Stimulated activated CD8-positive, alpha-beta memory T cell treated with anti-CD3 and anti-CD28 coated beads, Interleukin-7, amount 100 ng/mL, for 24 hours (primary cell): ENCODE data around the gene ZBP1.
"Not testable (repeated sequence)": the region's sequence is repeated elsewhere in the genome, so short reads cannot be mapped to it uniquely, and the experiment has no call there.

Experiments
- DNase-seq: peaks from one replicate; pipeline ENCODE4 v3.0.0-alpha.2; 2020; ENCODE audit warnings: low read depth

Gene ZBP1

DNA sequence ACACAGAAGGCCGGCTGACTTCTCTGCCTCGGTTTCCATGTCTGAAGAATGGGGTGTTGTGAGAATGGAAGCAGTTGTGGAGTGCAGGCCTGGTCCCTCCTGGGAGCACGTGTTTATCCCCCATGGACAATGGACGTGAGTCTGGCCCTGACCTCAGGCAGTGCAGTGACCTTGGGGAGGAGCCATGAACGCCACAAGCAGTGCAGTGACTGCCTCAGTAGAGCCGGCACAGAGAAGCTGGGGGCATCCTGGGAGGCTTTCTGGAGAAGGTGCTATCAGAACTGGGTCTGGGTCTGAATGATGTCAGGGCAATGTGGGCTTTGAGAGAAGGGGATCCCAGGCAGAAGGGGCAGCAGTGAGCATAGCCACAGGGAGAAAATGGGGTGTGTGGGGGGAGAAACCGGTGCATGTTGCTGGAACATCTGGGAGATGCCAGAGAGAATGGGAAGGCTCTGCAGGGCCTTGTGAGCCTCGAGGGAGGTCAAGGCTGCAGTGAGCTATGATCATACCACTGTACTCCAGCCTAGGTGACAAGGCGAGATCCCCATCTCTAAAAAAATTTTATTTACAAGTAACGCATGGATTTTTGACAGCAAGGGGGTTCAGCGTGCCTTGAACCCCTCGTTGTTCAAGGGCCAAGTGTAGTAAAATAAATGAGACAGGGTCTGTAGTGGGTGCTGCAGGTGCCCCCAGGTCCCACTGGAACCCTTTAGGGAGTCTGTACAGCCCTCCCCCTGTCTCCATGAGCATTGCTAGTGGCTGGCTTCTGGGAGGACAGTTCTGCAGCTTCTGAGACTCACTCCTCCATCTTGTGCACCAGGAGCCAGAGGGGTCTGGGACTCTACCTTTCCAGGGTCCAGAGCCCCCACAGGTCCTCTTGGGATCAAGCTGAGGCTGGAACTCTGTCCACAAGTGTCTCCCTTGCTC, 27.0 kb upstream of the ZBP1 start:
- no peak for DNase-seq

- DNase-seq: no peak
Measured at GRCh38 chr20:57638895-57639236, 18.6 kb upstream of the ZBP1 start.

DNA sequence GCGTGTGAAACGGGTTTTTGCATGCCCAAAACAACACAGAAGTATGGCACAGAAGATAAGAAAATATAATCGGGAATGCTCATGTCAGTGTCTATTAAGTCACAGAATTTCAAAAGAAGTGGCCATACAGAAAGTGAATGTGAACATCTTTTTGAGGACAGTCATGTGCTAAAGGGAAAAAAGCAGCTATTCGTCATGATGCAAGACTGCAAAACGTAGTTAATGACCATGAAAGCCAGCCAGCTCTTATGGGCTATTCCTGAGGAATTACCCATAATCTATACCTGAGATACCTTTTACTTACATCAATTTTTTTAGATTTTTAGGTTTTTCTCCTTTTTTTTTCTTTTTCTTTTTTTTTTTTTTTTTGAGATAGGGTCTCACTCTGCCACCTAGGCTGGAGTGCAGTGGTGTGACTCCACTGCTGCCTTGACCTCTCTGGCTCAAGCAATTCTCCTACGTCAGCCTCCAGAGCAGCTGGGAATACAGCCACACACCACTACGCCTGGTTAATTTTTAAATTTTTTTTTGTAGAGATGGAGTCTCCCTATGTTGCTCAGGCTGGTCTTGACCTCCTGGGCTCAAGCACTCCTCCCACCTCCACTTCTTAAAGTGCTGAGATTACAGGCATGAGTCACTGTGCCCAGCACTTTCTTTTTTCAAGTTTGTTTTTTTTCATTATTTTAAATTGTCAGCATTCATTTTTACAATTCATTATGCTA, 18.1 kb upstream of the ZBP1 start:
- DNase-seq: no peak

DNA sequence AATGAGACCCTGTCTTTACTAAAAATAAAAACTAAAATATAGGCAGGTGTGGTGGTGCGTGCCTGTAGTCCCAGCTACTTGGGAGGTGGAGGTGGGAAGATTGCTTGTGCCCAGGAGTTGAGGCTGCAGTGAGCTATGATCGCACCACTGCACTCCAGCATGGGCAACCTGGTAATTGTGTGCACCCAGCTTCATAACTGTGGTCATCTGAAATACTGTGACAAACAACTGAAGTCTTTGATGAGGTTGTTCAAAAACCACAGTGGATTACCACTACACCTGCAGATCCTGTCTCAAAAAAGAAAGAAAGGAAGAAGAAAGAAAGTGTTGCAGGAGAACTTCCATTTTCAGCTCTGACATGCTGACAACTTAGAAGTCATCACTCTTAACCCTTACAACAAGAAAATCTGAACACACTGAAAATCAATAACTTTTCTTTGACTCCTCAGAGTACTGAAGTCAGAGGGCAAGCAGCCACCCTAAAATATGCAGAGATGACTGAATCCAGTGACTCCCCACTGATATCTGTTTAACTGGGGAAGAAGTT, 13.8 kb upstream of the ZBP1 start:
- no peak for DNase-seq

DNA sequence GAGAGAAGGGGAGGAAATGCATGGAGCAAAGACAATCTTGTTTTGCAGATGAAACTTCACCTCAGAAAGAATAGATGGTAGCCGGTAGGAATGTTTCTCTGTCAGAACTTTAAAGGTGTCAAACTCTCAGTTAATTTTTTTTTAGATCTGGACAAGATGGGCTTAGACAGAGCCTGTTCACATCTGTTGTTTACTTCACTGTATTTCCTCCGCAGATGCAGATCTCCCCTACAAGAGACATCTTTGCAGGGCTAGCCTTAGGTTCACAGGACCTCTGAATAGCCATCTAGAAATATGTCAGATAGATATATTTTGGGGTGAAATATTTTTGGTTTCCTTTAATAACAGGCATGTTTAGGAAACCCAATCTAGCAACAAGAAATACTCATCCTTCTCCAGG, 12.1 kb upstream of the ZBP1 start:
- no peak for DNase-seq

GRCh38 chr20:57630061-57630460, 9.8 kb upstream of the ZBP1 start:
- DNase-seq: no peak

DNA sequence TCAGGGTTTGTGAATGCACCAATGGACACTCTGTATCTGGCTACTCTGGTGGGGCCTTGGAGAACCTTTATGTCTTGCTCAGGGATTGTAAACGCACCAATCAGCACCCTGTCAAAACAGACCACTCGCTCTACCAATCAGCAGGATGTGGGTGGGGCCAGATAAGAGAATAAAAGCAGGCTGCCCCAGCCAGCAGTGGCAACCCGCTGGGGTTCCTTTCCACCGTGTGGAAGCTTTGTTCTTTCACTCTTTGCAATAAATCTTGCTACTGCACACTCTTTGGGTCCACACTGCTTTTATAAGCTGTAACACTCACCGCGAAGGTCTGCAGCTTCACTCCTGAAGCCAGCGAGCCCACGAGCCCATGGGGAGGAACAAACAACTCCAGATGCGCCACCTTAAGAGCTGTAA, 9.3 kb upstream of the ZBP1 start:
- DNase-seq: not testable (repeated sequence)

GRCh38 chr20:57628962-57629308, 8.7 kb upstream of the ZBP1 start:
- DNase-seq: not testable (repeated sequence)

- DNase-seq: no peak
Measured at GRCh38 chr20:57628047-57628961, 8.1 kb upstream of the ZBP1 start.

DNA sequence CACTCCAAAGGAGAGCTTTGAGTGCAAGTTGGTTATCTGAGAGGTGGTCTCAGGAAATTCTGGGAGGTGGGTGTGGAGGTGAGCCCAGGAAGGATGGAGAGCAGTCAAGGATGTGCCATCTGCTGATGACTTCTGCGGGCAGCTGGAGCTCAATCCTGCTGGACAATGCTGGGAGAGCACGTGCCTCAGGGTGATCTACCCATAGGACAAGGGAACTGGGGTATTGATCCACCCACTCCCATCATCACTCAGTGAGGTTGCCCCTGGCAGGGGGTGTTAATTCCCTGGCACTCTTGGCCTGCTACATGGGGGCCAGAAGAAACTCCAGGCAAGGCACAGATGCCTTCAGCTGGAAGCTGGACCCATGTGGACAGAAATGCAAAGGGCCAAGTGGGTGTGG, 7.1 kb upstream of the ZBP1 start:
- no peak for DNase-seq

DNA sequence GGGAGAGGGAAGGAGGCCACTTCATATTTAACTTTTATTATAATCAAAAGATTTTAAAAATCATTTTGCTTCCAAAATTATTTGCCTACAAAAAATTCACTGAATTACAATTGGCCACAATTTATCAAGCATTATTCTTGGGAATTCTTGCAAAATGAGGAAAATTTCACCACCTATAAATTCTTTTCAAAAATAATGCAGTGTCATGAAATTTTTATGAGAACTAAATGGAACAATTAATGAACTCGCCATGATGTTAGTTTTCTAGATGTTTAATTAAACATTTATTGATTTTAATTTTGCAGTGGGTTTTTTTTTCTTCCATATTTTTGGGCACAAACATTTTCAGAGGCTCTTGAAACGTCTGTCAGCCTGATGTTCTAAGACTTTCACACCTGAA, 5.8 kb upstream of the ZBP1 start:
- no peak for DNase-seq

GRCh38 chr20:57625181-57625958, 5.1 kb upstream of the ZBP1 start:
- no peak for DNase-seq

GRCh38 chr20:57624124-57624523, 3.9 kb upstream of the ZBP1 start:
- no peak for DNase-seq

DNA sequence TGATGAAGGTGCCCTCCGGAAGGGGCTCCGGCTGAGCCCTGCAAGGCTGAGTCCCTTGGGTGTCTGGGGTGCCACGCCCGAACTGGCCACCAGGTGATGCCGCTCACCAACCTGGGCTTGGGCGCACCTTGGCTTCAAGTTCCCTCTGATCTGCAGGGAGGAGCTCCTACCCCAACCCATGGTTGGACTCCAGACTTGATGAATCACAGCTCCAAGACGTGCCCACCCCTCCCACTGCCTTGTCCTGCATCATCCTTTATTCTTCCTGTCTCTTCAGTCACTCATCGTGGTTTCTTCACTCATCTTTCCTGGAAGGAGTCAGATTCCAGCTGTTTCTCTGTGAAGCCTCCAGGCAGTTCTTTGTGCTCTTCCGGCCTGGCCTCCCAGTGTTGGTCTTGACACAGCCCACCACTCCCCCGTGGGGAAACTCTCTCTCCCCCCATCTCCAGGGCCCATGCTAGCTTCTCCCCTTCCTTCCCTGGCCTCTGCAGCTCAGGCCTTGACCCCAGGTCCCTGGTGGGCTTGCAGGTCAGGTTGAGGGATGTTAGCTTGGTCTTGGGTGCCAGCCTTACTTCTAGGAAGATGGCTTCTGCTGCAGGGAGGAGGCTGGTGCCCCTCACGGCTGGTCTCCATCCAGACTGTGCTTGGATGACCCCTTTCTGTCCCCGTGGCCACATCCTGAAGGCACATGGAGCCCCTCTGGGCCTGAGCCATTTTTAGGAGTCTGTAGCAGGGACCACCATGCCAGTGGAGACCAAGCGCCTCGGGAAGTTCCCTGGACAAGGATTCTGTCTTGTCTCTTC, 2.6 kb upstream of the ZBP1 start:
- no peak for DNase-seq

GRCh38 chr20:57622201-57622570, 2.0 kb upstream of the ZBP1 start:
- no peak for DNase-seq

DNA sequence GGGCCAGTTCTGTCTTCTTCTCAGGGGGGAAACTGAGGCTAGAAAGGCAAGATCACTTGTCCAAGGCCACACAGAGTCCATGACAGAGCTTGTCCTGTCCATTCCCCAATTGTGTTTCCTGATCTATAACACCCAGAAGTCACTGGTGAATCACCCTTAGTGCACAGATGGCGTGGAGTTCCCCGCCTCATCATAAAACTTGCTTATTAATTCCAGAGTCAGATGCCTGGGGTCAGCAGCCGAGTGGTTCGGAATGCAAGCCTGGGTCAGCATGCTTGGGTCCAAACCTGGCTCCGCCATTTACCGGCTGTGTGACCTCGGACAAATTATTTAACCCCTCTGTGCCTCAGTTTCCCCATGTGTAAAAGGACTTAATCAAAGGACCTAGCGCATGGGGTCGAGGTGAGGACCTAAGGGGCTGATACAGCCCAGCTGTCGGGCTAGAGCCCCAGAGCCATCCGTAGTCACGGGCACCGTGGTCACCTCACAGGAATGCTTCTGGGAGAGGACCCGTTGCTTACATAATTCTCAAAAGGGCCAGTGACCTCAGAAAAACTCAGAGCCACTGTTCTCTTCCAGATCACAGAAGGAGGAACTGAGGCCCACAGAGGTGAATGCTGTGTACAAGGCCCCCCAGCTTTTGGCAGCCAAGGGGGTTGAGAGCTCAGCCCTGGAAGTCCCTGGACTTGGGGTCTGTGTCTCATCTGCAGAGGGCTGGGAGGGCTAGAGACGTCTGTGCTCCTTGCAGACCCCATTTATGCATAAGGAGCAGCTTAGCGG, 1.4 kb upstream of the ZBP1 start:
- no peak for DNase-seq

- no peak for DNase-seq
Measured at GRCh38 chr20:57620999-57621398, 773 bp upstream of the ZBP1 start.

DNA sequence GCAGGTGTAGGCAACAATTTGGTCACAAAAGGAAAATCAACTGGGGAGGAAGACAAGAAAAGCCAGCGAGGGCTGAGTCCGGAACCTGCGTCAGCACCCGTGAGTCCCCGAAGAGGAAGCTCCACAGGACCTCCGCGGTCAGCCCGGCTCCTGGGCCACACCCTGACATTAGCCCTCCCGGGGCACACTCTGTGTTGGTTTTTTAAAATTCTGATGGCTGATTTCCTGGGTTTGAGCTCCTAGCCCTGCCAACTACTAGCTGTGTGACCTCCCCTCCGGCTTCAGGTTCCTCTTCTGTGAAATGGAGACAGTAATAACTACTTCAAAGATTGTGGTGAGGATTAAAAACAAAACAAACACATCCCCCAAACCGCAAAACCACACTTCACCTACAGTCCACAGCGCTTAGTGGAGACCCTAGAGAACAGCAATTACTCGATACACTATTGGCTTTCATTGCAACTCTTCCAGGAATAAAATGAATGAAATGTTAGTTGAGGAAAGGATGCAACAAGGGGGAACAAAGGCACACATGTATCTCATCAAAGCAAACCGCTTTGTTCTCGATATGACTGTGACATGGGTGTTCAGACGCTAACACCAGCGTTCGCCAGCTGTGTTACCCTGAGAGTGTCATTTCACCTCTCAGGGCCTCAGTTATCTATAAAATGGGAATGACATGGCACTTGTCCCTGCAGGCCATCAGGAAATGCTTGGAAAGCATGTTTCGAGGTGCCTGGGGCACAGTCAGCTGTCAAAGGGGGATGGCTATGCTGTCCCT, 985 bp downstream of the ZBP1 start:
- peak; percentile 33 for DNase-seq

- DNase-seq: no peak
Measured at GRCh38 chr20:57618764-57619050, 1.5 kb downstream of the ZBP1 start.
